HK-2 (cell line): ENCODE data around the gene RAG2.

Experiments used
- DNase-seq: peaks from one replicate; pipeline ENCODE4 v3.0.0-alpha.2; 2018; ENCODE audit not compliant: unreplicated experiment

RAG2 gene

GRCh38 chr11:36598051-36598450 is at the start of gene RAG2:
TSS of gene RAG2 (minus strand) at chr11:36598236. CDS start at chr11:36594168, 4,068 bp downstream.
- no peak for DNase-seq

- no peak for DNase-seq
Measured at GRCh38 chr11:36638556-36638955, 40.5 kb upstream of the RAG2 start.

- no peak for DNase-seq
Measured at GRCh38 chr11:36635066-36635862, 37.2 kb upstream of the RAG2 start.

- DNase-seq: no peak
Measured at GRCh38 chr11:36631774-36632173, 33.7 kb upstream of the RAG2 start.

DNA sequence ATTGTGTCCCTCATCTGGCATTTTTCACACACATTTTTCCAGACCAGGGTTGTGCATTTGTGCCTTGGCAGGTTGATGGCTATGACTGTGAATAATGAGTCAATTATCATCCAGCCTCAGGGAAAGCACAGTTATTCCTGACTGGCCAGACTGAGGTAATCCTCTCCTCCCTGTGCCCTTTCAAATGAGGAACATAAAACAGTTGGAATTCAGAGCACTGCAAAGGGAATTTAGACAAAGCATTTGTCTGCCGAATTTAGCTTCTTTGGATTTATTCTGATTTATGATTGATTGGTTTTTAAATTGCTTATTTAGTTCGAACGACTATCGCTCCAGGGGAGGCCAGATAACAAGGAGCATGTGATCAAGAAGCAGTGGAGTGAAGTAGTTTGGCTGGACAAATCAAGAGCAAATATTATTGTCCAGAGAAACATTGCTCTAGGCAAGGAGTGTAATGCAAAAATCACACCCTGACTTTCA is 30.8 kb upstream of the RAG2 start:
- DNase-seq: no peak

- DNase-seq: no peak
Measured at GRCh38 chr11:36628141-36628540, 30.1 kb upstream of the RAG2 start.

DNA sequence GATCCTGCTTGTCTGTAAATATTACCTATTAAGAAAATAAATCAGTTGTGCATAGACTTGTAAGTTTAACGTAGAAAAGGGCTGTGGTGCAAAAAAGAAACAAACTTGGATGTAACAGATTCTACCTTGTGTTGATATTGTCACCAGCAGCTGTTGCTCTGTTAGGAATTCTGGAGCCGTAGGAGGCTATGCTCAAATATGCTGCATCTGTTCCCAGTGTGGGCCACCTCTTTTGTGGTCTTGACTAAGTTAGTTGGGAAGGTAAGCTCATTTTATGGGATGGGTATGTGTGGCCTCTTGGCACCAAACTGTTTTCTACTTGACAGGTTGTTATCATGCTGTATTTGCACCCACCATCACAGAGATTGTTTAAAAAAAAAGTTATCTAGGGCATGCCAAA is 29.4 kb upstream of the RAG2 start:
- DNase-seq: no peak

DNA sequence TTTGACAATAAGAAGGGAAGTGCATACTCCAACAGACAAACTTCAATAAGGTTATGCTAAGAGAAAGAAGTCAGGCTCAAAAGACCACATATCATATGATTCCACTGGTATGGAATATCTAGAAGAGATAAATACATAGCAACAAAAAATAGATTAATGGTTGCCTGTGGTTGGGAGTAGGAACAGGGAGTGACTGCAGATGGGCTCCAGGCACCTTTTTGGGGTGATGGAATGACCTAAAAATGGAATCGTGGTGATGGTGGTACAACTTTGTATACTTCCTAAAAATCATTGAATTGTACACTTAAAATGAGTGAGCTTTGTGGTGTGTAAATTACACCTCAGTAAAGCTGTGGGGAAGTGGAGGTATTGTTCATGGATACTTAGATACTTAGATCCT is 29.0 kb upstream of the RAG2 start:
- DNase-seq: no peak

- DNase-seq: no peak
Measured at GRCh38 chr11:36623494-36623893, 25.5 kb upstream of the RAG2 start.

DNA sequence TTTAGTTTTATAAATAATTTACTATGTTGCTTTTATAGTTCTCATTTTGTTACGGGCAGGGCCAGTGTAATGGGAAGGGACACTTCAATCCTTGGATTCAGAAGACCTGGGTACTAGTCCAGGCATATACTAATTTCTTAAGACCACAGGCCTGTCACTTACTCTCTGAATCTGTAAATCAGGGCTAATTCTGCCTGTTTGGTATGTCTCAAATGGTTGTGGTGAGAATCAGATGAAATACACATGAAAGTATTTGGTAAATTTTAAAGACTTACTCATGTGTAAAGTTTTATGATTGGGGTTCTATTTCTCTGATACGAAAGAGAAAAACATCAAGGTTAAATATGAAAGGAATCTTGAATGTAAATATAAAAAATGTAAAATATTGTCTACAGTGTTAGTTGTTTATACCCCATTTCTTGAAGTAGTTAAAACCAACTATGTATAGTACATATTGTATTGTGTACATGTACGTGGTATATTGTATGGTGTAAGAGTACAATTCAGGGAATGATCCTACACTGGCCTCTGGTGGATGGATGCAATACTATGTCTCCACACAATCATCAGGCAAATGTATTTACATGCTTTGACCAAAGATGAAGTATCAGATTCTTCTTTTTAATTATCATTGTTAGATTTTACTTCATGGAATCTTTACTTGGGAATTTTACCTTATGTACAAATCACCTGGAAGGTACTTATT is 24.5 kb upstream of the RAG2 start:
- DNase-seq: no peak

GRCh38 chr11:36620246-36620645 is 22.2 kb upstream of the RAG2 start:
- DNase-seq: no peak

DNA sequence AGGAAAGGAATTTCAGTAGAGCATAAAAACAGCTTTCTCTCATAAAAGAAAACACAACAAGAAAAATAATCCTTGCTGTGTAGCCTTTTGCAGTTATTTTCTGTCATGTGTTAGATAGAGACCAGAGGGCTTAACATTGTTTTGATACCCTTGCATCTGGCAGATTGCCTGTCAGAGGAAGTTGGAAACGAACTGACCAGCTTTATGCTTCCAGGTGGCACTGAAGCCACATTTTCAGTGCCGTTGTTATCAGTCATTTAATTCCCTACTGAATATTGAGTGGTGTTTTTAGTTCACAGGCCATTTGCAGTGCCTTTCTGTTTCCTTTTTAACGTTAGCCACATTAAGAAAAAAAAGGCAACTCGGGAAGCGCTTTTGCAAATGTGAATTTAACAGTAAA is 21.5 kb upstream of the RAG2 start:
- no peak for DNase-seq

- no peak for DNase-seq
Measured at GRCh38 chr11:36618363-36619047, 20.5 kb upstream of the RAG2 start.

- DNase-seq: no peak
Measured at GRCh38 chr11:36617543-36618362, 19.7 kb upstream of the RAG2 start.

DNA sequence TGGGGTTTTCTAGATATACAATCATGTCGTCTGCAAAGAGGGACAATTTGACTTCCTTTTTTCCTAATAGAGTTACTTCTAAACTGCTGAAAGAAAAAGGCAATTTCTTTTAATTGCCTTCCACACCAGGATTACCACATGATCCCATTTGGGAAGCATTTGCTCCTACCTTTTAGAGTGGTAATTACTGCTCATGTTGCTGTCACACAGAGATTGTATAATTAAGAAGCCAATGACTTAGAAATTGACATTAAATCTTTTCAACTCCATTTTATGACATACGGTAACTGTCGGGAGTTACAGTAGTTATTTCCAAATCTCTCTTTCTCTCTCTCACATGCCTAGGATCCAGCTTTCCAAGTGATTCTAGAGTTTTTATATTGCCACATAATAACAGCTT is 17.8 kb upstream of the RAG2 start:
- DNase-seq: no peak

- DNase-seq: no peak
Measured at GRCh38 chr11:36609383-36609782, 11.3 kb upstream of the RAG2 start.

GRCh38 chr11:36608491-36609199 is 10.6 kb upstream of the RAG2 start:
- no peak for DNase-seq

- no peak for DNase-seq
Measured at GRCh38 chr11:36605221-36606216, 7.5 kb upstream of the RAG2 start.

GRCh38 chr11:36602135-36602534 is 4.1 kb upstream of the RAG2 start:
- DNase-seq: no peak

GRCh38 chr11:36601155-36601554 is 3.1 kb upstream of the RAG2 start:
- no peak for DNase-seq
